ENCODE data around the gene NOL11. TPM values are rescaled to one million over a fixed set of nuclear protein-coding genes. Genes with fewer than 3 reads are reported as not detected.

Gene NOL11
- polyA plus RNA-seq, 3 donors = 5.2 to 11.4 (median 6.1) TPM

- Histone ChIP-seq H2AFZ (ENCODE audit: insufficient read depth, low read depth, low read length, poor library complexity, severe bottlenecking) (no peak overlapping the region), H3K9ac (ENCODE audit: insufficient read depth, low read length, poor library complexity, severe bottlenecking) (no peak overlapping the region), H3K27me3 (ENCODE audit: control insufficient read depth in 2 of 2, insufficient read depth in 2 of 2, low read length in 2 of 2) (no peaks in the 10 kb centered on the region), H3K79me2 (ENCODE audit: insufficient read depth, low read length) (no peaks in the 10 kb centered on the region), H3K27ac (ENCODE audit: low read depth in 1 of 2, low read length in 2 of 2) (no peak overlapping the region), H3K4me2 (replicated peaks; ENCODE audit: extremely low read depth, low read length, poor library complexity, severe bottlenecking) (no peak overlapping the region), H4K20me1 (ENCODE audit: insufficient read depth, low read length) (no peaks in the 10 kb centered on the region), H3K4me1 (ENCODE audit: control insufficient read depth in 1 of 2, insufficient read depth in 2 of 2, low read length in 2 of 2) (no peaks in the 10 kb centered on the region), H3K36me3 (replicated peaks in 1 of 2; ENCODE audit: control insufficient read depth in 1 of 2, insufficient read depth in 2 of 2, low read length in 2 of 2) (peaks cover 15 to 47% of the 10 kb centered on the region in 2 donors), H3K4me3 (replicated peaks in 1 of 3; ENCODE audit: low read depth in 2 of 3, low read length in 3 of 3) (no peak overlapping the region), H3K9me3 (replicated peaks in 1 of 2; ENCODE audit: control insufficient read depth in 1 of 2, insufficient read depth in 1 of 2, low read length in 2 of 2) (no peaks in the 10 kb centered on the region)
- intact Hi-C loops (cut with micrococcal nuclease) = no loop called here
- no peaks in the 10 kb centered on the region for H3K4me1 Mint-ChIP-seq
- WGBS (ENCODE audit: insufficient coverage) = 100% methylated on average over 3 of the region's 10 CpGs
- H3K27me3 Mint-ChIP-seq (ENCODE audit: low read depth in 3 of 3) = peaks cover 0 to 3% (median 0%) of the 10 kb centered on the region in 3 donors
- H3K27ac Mint-ChIP-seq = no peak overlapping the region
- no peak overlapping the region for H3K4me3 Mint-ChIP-seq
- peaks cover 0 to 9% (median 0%) of the 10 kb centered on the region in 7 donors for H3K9me3 Mint-ChIP-seq
- no peak for TF ChIP-seq CTCF (IDR thresholded peaks at IDR 0.05)
- no peak for DNase-seq
- peaks cover 45 to 46% of the 10 kb centered on the region in 2 donors for H3K36me3 Mint-ChIP-seq
Observed at GRCh38 chr17:67672592-67673335, 45.0 kb upstream of the NOL11 start.

GRCh38 chr17:67675481-67675880 is 42.3 kb upstream of the NOL11 start:
- Histone ChIP-seq H3K9ac (ENCODE audit: insufficient read depth, low read length, poor library complexity, severe bottlenecking) (no peak overlapping the region), H2AFZ (ENCODE audit: insufficient read depth, low read depth, low read length, poor library complexity, severe bottlenecking) (no peak overlapping the region), H3K27me3 (ENCODE audit: control insufficient read depth in 2 of 2, insufficient read depth in 2 of 2, low read length in 2 of 2) (no peaks in the 10 kb centered on the region), H3K4me1 (ENCODE audit: control insufficient read depth in 1 of 2, insufficient read depth in 2 of 2, low read length in 2 of 2) (no peaks in the 10 kb centered on the region), H4K20me1 (ENCODE audit: insufficient read depth, low read length) (no peaks in the 10 kb centered on the region), H3K36me3 (replicated peaks in 1 of 2; ENCODE audit: control insufficient read depth in 1 of 2, insufficient read depth in 2 of 2, low read length in 2 of 2) (peaks cover 11 to 54% of the 10 kb centered on the region in 2 donors), H3K27ac (ENCODE audit: low read depth in 1 of 2, low read length in 2 of 2) (no peak overlapping the region), H3K9me3 (replicated peaks in 1 of 2; ENCODE audit: control insufficient read depth in 1 of 2, insufficient read depth in 1 of 2, low read length in 2 of 2) (no peaks in the 10 kb centered on the region), H3K4me3 (replicated peaks in 1 of 3; ENCODE audit: low read depth in 2 of 3, low read length in 3 of 3) (no peak overlapping the region), H3K4me2 (replicated peaks; ENCODE audit: extremely low read depth, low read length, poor library complexity, severe bottlenecking) (no peak overlapping the region), H3K79me2 (ENCODE audit: insufficient read depth, low read length) (no peaks in the 10 kb centered on the region)
- H3K4me1 Mint-ChIP-seq = no peaks in the 10 kb centered on the region
- no peak for DNase-seq
- TF ChIP-seq CTCF (IDR thresholded peaks at IDR 0.05) = no peak
- peaks cover 45% of the 10 kb centered on the region in 2 donors for H3K36me3 Mint-ChIP-seq
- H3K9me3 Mint-ChIP-seq = no peaks in the 10 kb centered on the region
- intact Hi-C loops (cut with micrococcal nuclease) = no loop called here
- no peak overlapping the region for H3K4me3 Mint-ChIP-seq
- H3K27ac Mint-ChIP-seq = no peak overlapping the region
- WGBS (ENCODE audit: insufficient coverage) = no CpG with 5 or more reads among the region's 4 CpGs
- peaks cover 0 to 3% (median 0%) of the 10 kb centered on the region in 3 donors for H3K27me3 Mint-ChIP-seq (ENCODE audit: low read depth in 3 of 3)
